Prostate gland (tissue), 2 donors: Measurements from ENCODE around the gene TOMM22. TPM values are rescaled to one million over a fixed set of nuclear protein-coding genes. Genes with fewer than 3 reads are reported as not detected.

ENCODE experiments used
- DNase-seq: peaks from one replicate; pipeline ENCODE4 v3.0.0-alpha.2; 2019; ENCODE audit warnings: low spot score
- H3K27ac ChIP-seq, 2 donors: fragments of 200-600 bp; sonication (generic); 2 replicates each; pipeline ENCODE4 v1.5.1; 2017 to 2019
- H3K27me3 ChIP-seq: fragments of 200-600 bp; sonication (generic); replicated peaks from 2 replicates; pipeline ENCODE4 v1.5.1; 2019; ENCODE audit not compliant: insufficient read depth
- H3K36me3 ChIP-seq, 2 donors: fragments of 200-600 bp; sonication (generic); 1 replicate in 1 of 2; 2 replicates in 1 of 2; pipeline versions ENCODE4 v1.5.1 to v1.8.1; 2017 to 2019
- H3K4me1 ChIP-seq: fragments of 200-600 bp; sonication (generic); replicated peaks from 2 replicates; pipeline ENCODE4 v1.5.1; 2019
- H3K4me3 ChIP-seq, 2 donors: fragments of 200-600 bp; sonication (generic); 2 replicates each; pipeline ENCODE4 v1.5.1; 2017 to 2019
- H3K9me3 ChIP-seq: fragments of 200-600 bp; sonication (generic); 2 replicates; pipeline ENCODE4 v1.5.1; 2017
- CTCF ChIP-seq, 4 experiments: fragments of 200-600 bp in 2 of 4; fragments of 450-650 bp in 2 of 4; sonication (generic) in 2 of 4; IDR thresholded peaks; 1 replicate in 3 of 4; 2 replicates in 1 of 4; pipeline ENCODE4 v1.5.1; 2016 to 2019; ENCODE audit warnings: antibody characterized with exemption in 4 of 4, mild to moderate bottlenecking in 2 of 4, moderate library complexity in 2 of 4
- POLR2A ChIP-seq: fragments of 450-650 bp; IDR thresholded peaks from one replicate; pipeline ENCODE4 v1.6.1; 2016; ENCODE audit warnings: antibody characterized with exemption, mild to moderate bottlenecking
- POLR2AphosphoS5 ChIP-seq: sonication (generic); formaldehyde crosslinking; IDR thresholded peaks from one replicate; pipeline ENCODE4 v1.6.1; 2017; ENCODE audit warnings: antibody characterized with exemption
- WGBS: methylation state at CpG from one replicate; pipeline ENCODE4 v1.1.5; 2018; 5-methylcytosine and 5-hydroxymethylcytosine counted together
- intact Hi-C: fragments of 100-400 bp; cut with DNase I; formaldehyde crosslinking; loops from one replicate; pipeline ENCODE4 v1.14.2; 2022
- total RNA-seq, 2 donors: library from RNA; depleted of rRNA; stranded (reverse); fragments of >200 nt; gene quantifications; one replicate each; pipeline ENCODE4 v1.1.0, GENCODE V29; 2016

TOMM22 gene
- total RNA-seq, 2 donors from 2014 or later: 44.5 to 50.8 TPM

GRCh38 chr22:38728871-38729796 is 47.4 kb downstream of the TOMM22 start:
- Histone ChIP-seq H3K9me3 (no peaks in the 10 kb centered on the region), H3K27me3 (no peaks in the 10 kb centered on the region), H3K4me1 (peaks cover 8% of the 10 kb centered on the region), H3K36me3 (peaks cover 42 to 47% of the 10 kb centered on the region in 2 donors), H3K27ac (no peak overlapping the region), H3K4me3 (no peak overlapping the region)
- intact Hi-C loops: no loop called here
- TF ChIP-seq POLR2AphosphoS5: no peak
- no peak for TF ChIP-seq CTCF (IDR thresholded peaks at IDR 0.05)
- TF ChIP-seq POLR2A: no peak
- WGBS: 88% methylated on average over 18 of the region's 18 CpGs
- no peak for DNase-seq

- Histone ChIP-seq H3K9me3 (no peaks in the 10 kb centered on the region), H3K4me3 (no peak overlapping the region), H3K4me1 (peaks cover 8% of the 10 kb centered on the region), H3K27ac (no peak overlapping the region), H3K36me3 (peaks cover 42% of the 10 kb centered on the region in 2 donors), H3K27me3 (no peaks in the 10 kb centered on the region)
- TF ChIP-seq POLR2AphosphoS5: no peak
- no peak for TF ChIP-seq CTCF (IDR thresholded peaks at IDR 0.05)
- TF ChIP-seq POLR2A: no peak
- 94% methylated on average over 6 of the region's 6 CpGs for WGBS
- intact Hi-C loops: loop anchor here (5.0 kb wide), 1 partner anchor 48 kb away; the partner anchor contains the start of gene TOMM22
- no peak for DNase-seq
Measured at GRCh38 chr22:38729946-38730345, 48.2 kb downstream of the TOMM22 start.

- TF ChIP-seq POLR2A (no peak), CTCF (IDR thresholded peaks at IDR 0.05) (no peak), POLR2AphosphoS5 (no peak)
- peaks cover 42 to 44% of the 10 kb centered on the region in 2 donors for H3K36me3 ChIP-seq
- no peak for DNase-seq
- H3K9me3 ChIP-seq: no peaks in the 10 kb centered on the region
- peaks cover 8% of the 10 kb centered on the region for H3K4me1 ChIP-seq
- no peak overlapping the region for H3K27ac ChIP-seq
- H3K4me3 ChIP-seq: no peak overlapping the region
- no peaks in the 10 kb centered on the region for H3K27me3 ChIP-seq
- 93% methylated on average over 13 of the region's 13 CpGs for WGBS
- intact Hi-C loops: loop anchor here (5.0 kb wide), 1 partner anchor 48 kb away; the partner anchor contains the start of gene TOMM22
Measured at GRCh38 chr22:38730411-38730871, 48.7 kb downstream of the TOMM22 start.

- TF ChIP-seq POLR2A: no peak
- no peak for TF ChIP-seq CTCF (IDR thresholded peaks at IDR 0.05)
- no peak for TF ChIP-seq POLR2AphosphoS5
- no peak for DNase-seq
- Histone ChIP-seq H3K9me3 (no peaks in the 10 kb centered on the region), H3K36me3 (peaks cover 32 to 50% of the 10 kb centered on the region in 2 donors), H3K4me1 (peaks cover 8% of the 10 kb centered on the region), H3K27ac (peak overlapping the region; percentile 66 to 82), H3K27me3 (no peaks in the 10 kb centered on the region), H3K4me3 (no peak overlapping the region)
- WGBS: 68% methylated on average over 6 of the region's 6 CpGs
- intact Hi-C loops: loop anchor here (5.0 kb wide), 1 partner anchor 49 kb away; the partner anchor contains the start of gene TOMM22
Measured at GRCh38 chr22:38731703-38732161, 50.0 kb downstream of the TOMM22 start.
